Hepatic stellate cell (primary cell): ENCODE measurements around the gene PTGER2.

Source experiments
- DNase-seq: peaks from one replicate; pipeline ENCODE4 v3.0.0; 2011; ENCODE audit warnings: low spot score

Gene PTGER2

GRCh38 chr14:52313903-52314594, at the start of gene PTGER2:
TSS of gene PTGER2 (plus strand) at chr14:52314312. CDS start at chr14:52314549, 237 bp downstream.
- DNase-seq, result peak; percentile 77

GRCh38 chr14:52265253-52265652, 48.9 kb upstream of the PTGER2 start:
- no peak for DNase-seq

GRCh38 chr14:52266179-52266578, 47.9 kb upstream of the PTGER2 start:
- DNase-seq, result peak; percentile 59

GRCh38 chr14:52266782-52267181, 47.3 kb upstream of the PTGER2 start:
- DNase-seq, result peak; percentile 62

GRCh38 chr14:52267501-52268278, 46.4 kb upstream of the PTGER2 start, which contains the start of gene PTGDR:
TSS of gene PTGDR (plus strand) at chr14:52267698. CDS start at chr14:52267815, 117 bp downstream.
- peak; percentile 20 for DNase-seq

GRCh38 chr14:52268279-52269061, 45.6 kb upstream of the PTGER2 start:
- DNase-seq, result peak; percentile 25

- DNase-seq, result no peak
These were observed 45.0 kb upstream of the PTGER2 start for GRCh38 chr14:52269100-52269499.

GRCh38 chr14:52269982-52270381, 44.1 kb upstream of the PTGER2 start:
- no peak for DNase-seq

GRCh38 chr14:52271538-52271937, 42.6 kb upstream of the PTGER2 start:
- DNase-seq, result no peak

GRCh38 chr14:52272375-52272774, 41.7 kb upstream of the PTGER2 start:
- DNase-seq, result peak; percentile 55

- DNase-seq, result no peak
These were observed 38.7 kb upstream of the PTGER2 start for GRCh38 chr14:52275372-52275771.

- DNase-seq, result no peak
These were observed 36.6 kb upstream of the PTGER2 start for GRCh38 chr14:52277552-52277951.

GRCh38 chr14:52279408-52279807, 34.7 kb upstream of the PTGER2 start:
- DNase-seq, result peak; percentile 34

GRCh38 chr14:52283099-52283498, 31.0 kb upstream of the PTGER2 start:
- DNase-seq, result no peak

GRCh38 chr14:52286661-52287649, 27.2 kb upstream of the PTGER2 start:
- no peak for DNase-seq

GRCh38 chr14:52296378-52296777, 17.7 kb upstream of the PTGER2 start:
- no peak for DNase-seq

- DNase-seq, result no peak
These were observed 15.3 kb upstream of the PTGER2 start for GRCh38 chr14:52298795-52299194.

- peak; percentile 48 for DNase-seq
These were observed 14.3 kb upstream of the PTGER2 start for GRCh38 chr14:52299692-52300278.

- no peak for DNase-seq
These were observed 10.9 kb upstream of the PTGER2 start for GRCh38 chr14:52303236-52303635.

GRCh38 chr14:52304248-52304904, 9.7 kb upstream of the PTGER2 start:
- DNase-seq, result no peak
